RWPE1 (cell line): ENCODE data around the gene PRG2.
A peak's percentile ranks its signal among the peaks of the same experiment; 100 is the strongest.

Source experiments
- CTCF ChIA-PET: fragments of 350-600 bp; sonication (Branson Sonifier 250); formaldehyde crosslinking; extraction: SDS; loops from one replicate; lab custom pipeline; 2021; lab: Yijun Ruan, JAX
- POLR2A ChIA-PET: fragments of 400-600 bp; formaldehyde crosslinking; extraction: SDS; loops from one replicate; lab custom pipeline; 2020; ENCODE audit warnings: antibody characterized with exemption; ENCODE audit not compliant: low non-redundant PET; lab: Yijun Ruan, JAX
- DNase-seq: peaks from one replicate; pipeline ENCODE4 v3.0.0; 2012; ENCODE audit warnings: low spot score
- H3K27ac ChIP-seq: fragments of 450-650 bp; 2 replicates; pipeline ENCODE4 v1.5.1; 2017
- CTCF ChIP-seq: fragments of 450-650 bp; conservative IDR thresholded peaks from 2 replicates; pipeline ENCODE4 v1.5.1; 2017; ENCODE audit warnings: low read depth, mild to moderate bottlenecking

The PRG2 gene

GRCh38 chr11:57358991-57359390 is 31.5 kb downstream of the PRG2 start:
- DNase-seq, result no peak
- TF ChIP-seq CTCF, result no peak
- no peak overlapping the region for H3K27ac ChIP-seq
- ChIA-PET POLR2A (no interaction called here), CTCF (no interaction called here)

- H3K27ac ChIP-seq, result no peak overlapping the region
- TF ChIP-seq CTCF, result no peak
- peak; percentile 35 for DNase-seq
- ChIA-PET POLR2A (no interaction called here), CTCF (interaction anchor here (0.6 kb wide), 1 partner anchor 26 kb away, joined by 3 read pairs; no protein-coding TSS in a partner anchor)
These were observed 31.9 kb downstream of the PRG2 start for GRCh38 chr11:57358543-57358961.

DNA sequence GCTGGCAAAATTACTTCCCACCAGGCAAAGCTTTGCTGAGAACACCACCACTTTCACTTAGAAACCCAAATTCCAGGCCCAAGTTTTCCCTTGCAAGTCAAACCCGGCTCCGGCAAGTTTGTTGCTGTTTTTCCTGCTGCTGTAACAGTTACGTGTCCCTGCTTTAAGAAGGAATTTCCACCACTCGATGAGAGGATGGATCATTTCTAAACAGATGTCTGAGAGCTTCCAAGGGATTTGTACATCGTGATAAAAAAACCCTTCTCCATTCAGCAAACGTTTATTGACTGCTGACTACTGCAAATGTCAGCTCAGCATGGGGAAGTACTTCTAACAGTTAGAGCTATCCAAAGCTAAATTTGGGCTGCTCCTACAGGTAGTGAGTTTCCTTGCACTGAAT is 32.6 kb downstream of the PRG2 start:
- ChIA-PET POLR2A (no interaction called here), CTCF (interaction anchor here (1.2 kb wide), 1 partner anchor 100 kb away, joined by 5 read pairs; no protein-coding TSS in a partner anchor)
- H3K27ac ChIP-seq, result no peak overlapping the region
- no peak for DNase-seq
- TF ChIP-seq CTCF, result no peak

GRCh38 chr11:57357310-57357709 is 33.1 kb downstream of the PRG2 start:
- no peak for DNase-seq
- CTCF ChIA-PET, result interaction anchor here (1.2 kb wide), 1 partner anchor 101 kb away, joined by 5 read pairs; no protein-coding TSS in a partner anchor
- no peak overlapping the region for H3K27ac ChIP-seq

DNA sequence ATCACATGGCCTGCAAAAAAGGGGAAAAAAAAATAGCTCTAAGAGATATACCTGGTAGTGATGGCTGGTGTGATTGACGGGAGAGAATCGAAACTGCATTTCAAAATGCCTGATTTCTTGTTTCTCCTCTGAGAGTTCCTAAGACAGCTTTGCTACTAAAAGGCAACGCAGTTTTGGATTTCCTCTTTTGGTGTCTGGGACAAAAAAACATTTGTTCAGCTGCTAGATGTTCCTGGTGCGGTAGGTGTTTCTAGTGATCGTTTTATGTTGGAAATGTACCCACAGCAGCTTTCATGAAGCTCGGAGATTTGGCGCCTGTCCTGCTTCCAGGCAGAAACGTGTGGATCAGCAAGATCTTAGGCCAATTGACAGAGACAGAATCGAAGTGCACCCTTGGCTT is 34.2 kb downstream of the PRG2 start:
- H3K27ac ChIP-seq, result no peak overlapping the region
- POLR2A ChIA-PET, result no interaction called here
- TF ChIP-seq CTCF, result no peak
- CTCF ChIA-PET, result no interaction called here
- DNase-seq, result no peak

More at GRCh38 chr11:57357310-57357709, 33.1 kb downstream of the PRG2 start:
- no peak for TF ChIP-seq CTCF
- POLR2A ChIA-PET, result no interaction called here

DNA sequence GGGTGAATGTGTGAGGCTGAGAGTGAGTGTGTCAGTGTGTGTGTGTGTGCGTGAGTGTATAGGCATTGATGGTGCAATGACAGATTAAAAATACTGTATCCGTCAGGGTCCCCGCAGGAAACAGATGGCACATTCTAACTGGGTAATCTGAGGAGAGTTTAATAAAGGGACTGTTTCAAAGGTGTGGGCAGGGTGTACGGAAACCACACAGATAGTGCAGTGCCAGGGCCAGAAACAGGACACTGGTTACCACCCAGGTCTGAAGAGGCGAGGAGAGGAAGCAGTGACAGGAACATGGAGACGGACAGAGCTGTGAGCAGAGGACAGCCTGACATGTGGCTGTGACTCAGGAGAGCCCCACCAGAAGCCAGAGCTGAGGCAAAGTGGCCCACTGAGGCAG is 35.8 kb downstream of the PRG2 start:
- POLR2A ChIA-PET, result no interaction called here
- no peak for TF ChIP-seq CTCF
- DNase-seq, result no peak
- H3K27ac ChIP-seq, result no peak overlapping the region
- CTCF ChIA-PET, result interaction anchor here (0.6 kb wide), 1 partner anchor 122 kb away, joined by 4 read pairs; no protein-coding TSS in a partner anchor
